ENCODE results near the gene KRTAP5-5. TPM values are rescaled to one million over a fixed set of nuclear protein-coding genes. Genes with fewer than 3 reads are reported as not detected.

KRTAP5-5 gene
- total and polyA plus RNA-seq, 2 of the 8 experiments (the other 6 are each of a cell fraction or from before 2014, with no cell fraction given), result 0.09 TPM; not detected in 1

- H3K27ac ChIP-seq (ENCODE audit: low read depth, low read length), result no peak overlapping the region
- POLR2A ChIA-PET (ENCODE audit: partially characterized antibody), result no interaction called here
- 96% methylated on average over 20 of the region's 24 CpGs; no CpG with 5 or more reads in 1 of the 2 experiments for WGBS, 2 experiments (ENCODE audit: extremely low coverage in 1 of 2, insufficient coverage in 1 of 2, insufficient read length in 1 of 2, insufficient replicate concordance in 2 of 2, low coverage in 1 of 2, low lambda C conversion rate in 2 of 2, missing lambda C conversion rate in 1 of 2)
Measured at GRCh38 chr11:1667121-1667850, 37.7 kb downstream of the KRTAP5-5 start.

More at GRCh38 chr11:1667121-1667850, 37.7 kb downstream of the KRTAP5-5 start:
- Histone ChIP-seq H2BK15ac (ENCODE audit: low read length) (no peak overlapping the region), H3K27me3 (replicated peaks in 1 of 4; ENCODE audit: control insufficient read depth in 3 of 4, extremely low read depth in 1 of 4, insufficient read depth in 3 of 4, low read length in 3 of 4) (peaks cover 0 to 4% (median 0%) of the 10 kb centered on the region in 4 experiments; a peak in 3 of 7 replicates), H3K23me2 (ENCODE audit: low read depth, low read length) (peaks cover 6% of the 10 kb centered on the region; the same call in 1 of the 2 replicates), H4K8ac (ENCODE audit: extremely low read depth, insufficient read depth, low read length) (no peak overlapping the region), H3K4me1 (replicated peaks in 1 of 4; ENCODE audit: control insufficient read depth in 3 of 4, insufficient read depth in 4 of 4, low read length in 3 of 4) (no peaks in the 10 kb centered on the region), H3K18ac (ENCODE audit: extremely low read depth, low read length) (no peak overlapping the region), H2BK12ac (ENCODE audit: low read depth, low read length) (no peak overlapping the region), H3K4ac (replicated peaks; ENCODE audit: insufficient read length, low read depth, low read length) (no peak overlapping the region), H3K14ac (ENCODE audit: insufficient read length) (no peak overlapping the region), H3K9me3 (ENCODE audit: insufficient read depth in 2 of 2, low read depth in 1 of 2, low read length in 1 of 2) (no peaks in the 10 kb centered on the region), H2AK5ac (ENCODE audit: low read depth, low read length) (no peak overlapping the region), H3K79me1 (ENCODE audit: low read depth, low read length) (no peaks in the 10 kb centered on the region), H3K4me3 (ENCODE audit: extremely low read depth in 1 of 4, insufficient read depth in 2 of 4, low read depth in 3 of 4, low read length in 4 of 4) (no peak overlapping the region), H2AFZ (ENCODE audit: low read length) (no peak overlapping the region), H3K79me2 (ENCODE audit: control insufficient read depth in 1 of 2, insufficient read depth in 2 of 2, low read length in 2 of 2) (no peaks in the 10 kb centered on the region), H4K20me1 (replicated peaks in 1 of 2; ENCODE audit: control insufficient read depth in 1 of 2, insufficient read depth in 2 of 2, low read length in 2 of 2) (peaks cover 0 to 2% of the 10 kb centered on the region in 2 experiments), H3K23ac (ENCODE audit: insufficient read length) (no peak overlapping the region), H4K5ac (ENCODE audit: insufficient read length, low read depth, low read length) (no peak overlapping the region), H4K91ac (replicated peaks; ENCODE audit: insufficient read length, low read length) (no peak overlapping the region), H3K56ac (replicated peaks; ENCODE audit: insufficient read length, low read depth, low read length) (no peak overlapping the region), H2BK5ac (ENCODE audit: low read depth, low read length) (no peak overlapping the region), H2BK120ac (replicated peaks; ENCODE audit: low read depth, low read length) (no peak overlapping the region), H2BK20ac (ENCODE audit: low read length) (no peak overlapping the region), H3K9ac (replicated peaks in 1 of 4; ENCODE audit: extremely low read depth in 1 of 4, low read depth in 3 of 4, low read length in 3 of 4) (no peak overlapping the region), H3K36me3 (ENCODE audit: control insufficient read depth in 2 of 4, insufficient read depth in 4 of 4, low read length in 3 of 4) (no peaks in the 10 kb centered on the region), H3K4me2 (ENCODE audit: insufficient read depth in 1 of 2, low read depth in 2 of 2, low read length in 2 of 2) (no peak overlapping the region)
- TF ChIP-seq RXRA (IDR thresholded peaks at IDR 0.05; ENCODE audit: insufficient read depth, low read depth, low read length) (no peak), TCF12 (IDR thresholded peaks at IDR 0.05; ENCODE audit: low read depth, low read length) (no peak), SP1 (IDR thresholded peaks at IDR 0.05; ENCODE audit: low read depth, low read length) (no peak), MAFK (IDR thresholded peaks at IDR 0.05; ENCODE audit: low read depth, low read length) (no peak), TEAD4 (IDR thresholded peaks at IDR 0.05; ENCODE audit: low read depth, low read length) (no peak), SRF (IDR thresholded peaks at IDR 0.05; ENCODE audit: low read depth, low read length) (no peak), HDAC6 (IDR thresholded peaks at IDR 0.05; ENCODE audit: low read depth, low read length) (no peak)
- DNase-seq (ENCODE audit: low read depth in 1 of 2, low spot score in 2 of 2) (no peak), FAIRE-seq (no peak)
- CTCF ChIA-PET (ENCODE audit: partially characterized antibody), result interaction anchor here (0.6 to 1.4 kb wide), 4 partner anchors 8 to 27 kb away, joined by 3 to 5 read pairs (median 3); no protein-coding TSS in a partner anchor
